ENCODE measurements around the gene DNAH14. TPM values are rescaled to one million over a fixed set of nuclear protein-coding genes. Genes with fewer than 3 reads are reported as not detected.
"Not testable (repeated sequence)": the region's sequence is repeated elsewhere in the genome, so short reads cannot be mapped to it uniquely, and the experiment has no call there.

Gene DNAH14
- total and polyA plus RNA-seq, 4 donors, result 2.7 to 19.8 (median 9.6) TPM

DNA sequence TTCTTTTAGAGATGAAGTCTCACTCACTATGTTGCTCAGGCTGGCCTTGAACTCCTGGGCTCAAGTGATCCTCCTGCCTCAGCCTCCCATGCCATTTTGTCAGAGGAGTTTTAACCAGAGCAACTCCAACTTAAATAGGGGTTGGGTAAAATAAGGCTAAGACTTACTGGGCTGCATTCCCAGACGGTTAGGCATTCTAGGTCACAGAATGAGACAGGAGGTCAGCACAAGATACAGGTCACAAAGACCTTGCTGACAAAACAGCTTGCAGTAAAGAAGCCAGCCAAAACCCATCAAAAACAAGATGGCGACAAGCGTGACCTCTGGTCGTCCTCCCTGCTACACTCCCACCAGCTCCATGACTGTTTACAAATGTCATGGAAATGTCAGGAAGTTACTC is 5.7 kb upstream of the DNAH14 start:
- TF ChIP-seq JUND (IDR thresholded peaks at IDR 0.05) (no peak), RAD21 (IDR thresholded peaks at IDR 0.05) (no peak), YY1 (IDR thresholded peaks at IDR 0.05) (no peak), FOXA1 (IDR thresholded peaks at IDR 0.05) (no peak)
- TF ChIP-seq, protein P1, sequence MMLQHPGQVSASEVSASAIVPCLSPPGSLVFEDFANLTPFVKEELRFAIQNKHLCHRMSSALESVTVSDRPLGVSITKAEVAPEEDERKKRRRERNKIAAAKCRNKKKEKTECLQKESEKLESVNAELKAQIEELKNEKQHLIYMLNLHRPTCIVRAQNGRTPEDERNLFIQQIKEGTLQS (IDR thresholded peaks at IDR 0.05), result no peak
- TF ChIP-seq, protein P2, sequence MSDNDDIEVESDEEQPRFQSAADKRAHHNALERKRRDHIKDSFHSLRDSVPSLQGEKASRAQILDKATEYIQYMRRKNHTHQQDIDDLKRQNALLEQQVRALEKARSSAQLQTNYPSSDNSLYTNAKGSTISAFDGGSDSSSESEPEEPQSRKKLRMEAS (IDR thresholded peaks at IDR 0.05), result no peak
- no peak overlapping the region for H3K27ac ChIP-seq (ENCODE audit: low read depth in 1 of 2, low read length in 2 of 2)
- no peaks in the 10 kb centered on the region for H3K27me3 ChIP-seq (ENCODE audit: control insufficient read depth in 4 of 4, insufficient read depth in 4 of 4, low read length in 3 of 4)
- 63% methylated on average over 4 of the region's 4 CpGs for WGBS
- no peaks in the 10 kb centered on the region for H3K36me3 ChIP-seq (ENCODE audit: control insufficient read depth in 4 of 4, insufficient read depth in 3 of 4, low read depth in 1 of 4, low read length in 3 of 4)
- H3K9me3 ChIP-seq (ENCODE audit: control insufficient read depth in 4 of 4, low read length in 3 of 4), result no peaks in the 10 kb centered on the region
- DNase-seq (ENCODE audit: low spot score), result no peak
- H3K4me3 ChIP-seq (ENCODE audit: low read depth in 1 of 3, low read length in 3 of 3), result no peak overlapping the region
- H3K9ac ChIP-seq (ENCODE audit: low read depth in 1 of 2, low read length in 2 of 2), result no peak overlapping the region
- H3K4me1 ChIP-seq (ENCODE audit: control insufficient read depth in 4 of 4, insufficient read depth in 4 of 4, low read length in 3 of 4), result peaks cover 0 to 15% (median 7%) of the 10 kb centered on the region in 4 donors

DNA sequence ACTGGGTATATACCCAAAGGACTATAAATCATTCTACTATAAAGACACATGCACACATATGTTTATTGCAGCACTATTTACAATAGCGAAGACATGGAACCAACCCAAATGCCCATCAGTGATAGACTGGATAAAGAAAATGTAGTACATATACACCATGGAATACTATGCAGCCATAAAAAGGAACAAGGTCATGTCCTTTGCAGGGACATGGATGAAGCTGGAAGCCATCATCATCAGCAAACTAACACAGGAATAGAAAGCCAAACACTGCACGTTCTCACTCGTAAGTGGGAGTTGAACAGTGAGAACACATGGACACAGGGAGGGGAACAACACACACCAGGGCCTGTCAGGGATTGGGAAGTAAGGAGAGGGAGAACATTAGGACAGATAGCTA is 1.8 kb upstream of the DNAH14 start:
- DNase-seq (ENCODE audit: low spot score); H3K9ac ChIP-seq (ENCODE audit: low read depth in 1 of 2, low read length in 2 of 2); H3K36me3 ChIP-seq (ENCODE audit: control insufficient read depth in 4 of 4, insufficient read depth in 3 of 4, low read depth in 1 of 4, low read length in 3 of 4); H3K4me3 ChIP-seq (ENCODE audit: low read depth in 1 of 3, low read length in 3 of 3); H3K9me3 ChIP-seq (ENCODE audit: control insufficient read depth in 4 of 4, low read length in 3 of 4); H3K27ac ChIP-seq (ENCODE audit: low read depth in 1 of 2, low read length in 2 of 2); H3K4me1 ChIP-seq (ENCODE audit: control insufficient read depth in 4 of 4, insufficient read depth in 4 of 4, low read length in 3 of 4); H3K27me3 ChIP-seq (ENCODE audit: control insufficient read depth in 4 of 4, insufficient read depth in 4 of 4, low read length in 3 of 4): not testable (repeated sequence)
- whole genome bisulfite sequencing, result 94% methylated on average over 3 of the region's 3 CpGs

DNA sequence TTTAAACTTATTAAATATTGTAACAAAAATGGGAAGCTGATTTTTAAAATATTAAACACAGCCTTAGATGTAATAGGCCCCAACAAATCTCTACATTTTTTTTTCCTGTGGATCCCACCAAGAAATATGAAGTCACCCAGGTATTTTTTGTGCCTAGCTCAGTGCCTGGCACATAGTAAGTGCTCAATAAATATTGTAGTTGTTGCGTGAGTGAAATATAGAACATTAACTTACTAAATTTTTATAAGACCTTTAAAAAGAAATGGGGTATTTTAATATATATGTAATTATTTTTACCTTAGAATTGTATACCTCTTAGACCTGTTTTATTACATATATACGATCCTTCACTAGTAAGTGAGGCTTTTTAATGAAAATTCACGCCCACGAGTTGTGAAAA is 569 bp upstream of the DNAH14 start:
- no peak for DNase-seq (ENCODE audit: low spot score)
- Histone ChIP-seq H3K27me3 (ENCODE audit: control insufficient read depth in 4 of 4, insufficient read depth in 4 of 4, low read length in 3 of 4) (no peaks in the 10 kb centered on the region), H3K27ac (ENCODE audit: low read depth in 1 of 2, low read length in 2 of 2) (peak overlapping the region in 1 of 2 donors; percentile 90), H3K4me3 (ENCODE audit: low read depth in 1 of 3, low read length in 3 of 3) (peak overlapping the region; percentile 77 to 83 (median 80)), H3K9me3 (ENCODE audit: control insufficient read depth in 4 of 4, low read length in 3 of 4) (peaks cover 0 to 11% (median 2%) of the 10 kb centered on the region in 4 donors), H3K36me3 (ENCODE audit: control insufficient read depth in 4 of 4, insufficient read depth in 3 of 4, low read depth in 1 of 4, low read length in 3 of 4) (no peaks in the 10 kb centered on the region), H3K9ac (ENCODE audit: low read depth in 1 of 2, low read length in 2 of 2) (peak overlapping the region; percentile 72 to 78), H3K4me1 (ENCODE audit: control insufficient read depth in 4 of 4, insufficient read depth in 4 of 4, low read length in 3 of 4) (peaks cover 0 to 7% (median 4%) of the 10 kb centered on the region in 4 donors)
- WGBS, result 69% methylated on average over 4 of the region's 4 CpGs
- TF ChIP-seq JUND (IDR thresholded peaks at IDR 0.05) (no peak), EGR1 (IDR thresholded peaks at IDR 0.05; ENCODE audit: low read depth in 2 of 2) (no peak)

DNA sequence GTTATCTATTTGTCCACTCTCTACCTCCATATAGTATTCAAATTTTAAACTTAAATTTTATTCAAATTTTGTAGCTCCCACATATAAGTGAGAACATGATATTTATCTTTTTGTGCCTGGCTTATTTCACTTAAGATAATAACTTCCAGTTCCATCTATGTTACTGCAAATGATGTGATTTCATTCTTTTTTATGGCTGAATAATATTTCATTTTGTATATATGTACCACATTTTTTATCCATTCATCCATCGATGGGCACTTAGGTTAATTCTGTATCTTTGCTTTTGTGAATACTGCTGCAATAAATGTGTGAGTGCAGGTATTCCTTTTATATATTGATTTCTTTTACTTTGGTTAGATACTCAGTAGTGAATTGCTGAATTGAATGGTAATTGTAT is 2.1 kb downstream of the DNAH14 start:
- no peak for DNase-seq (ENCODE audit: low spot score)
- no peak overlapping the region for H3K9ac ChIP-seq (ENCODE audit: low read depth in 1 of 2, low read length in 2 of 2)
- H3K9me3 ChIP-seq (ENCODE audit: control insufficient read depth in 4 of 4, low read length in 3 of 4), result peaks cover 1 to 21% (median 7%) of the 10 kb centered on the region in 4 donors
- no peaks in the 10 kb centered on the region for H3K27me3 ChIP-seq (ENCODE audit: control insufficient read depth in 4 of 4, insufficient read depth in 4 of 4, low read length in 3 of 4)
- peaks cover 0 to 7% (median 4%) of the 10 kb centered on the region in 4 donors for H3K4me1 ChIP-seq (ENCODE audit: control insufficient read depth in 4 of 4, insufficient read depth in 4 of 4, low read length in 3 of 4)
- WGBS, result 98% methylated on average over 1 of the region's 1 CpG
- H3K36me3 ChIP-seq (ENCODE audit: control insufficient read depth in 4 of 4, insufficient read depth in 3 of 4, low read depth in 1 of 4, low read length in 3 of 4), result no peaks in the 10 kb centered on the region
- no peak overlapping the region for H3K4me3 ChIP-seq (ENCODE audit: low read depth in 1 of 3, low read length in 3 of 3)
- H3K27ac ChIP-seq (ENCODE audit: low read depth in 1 of 2, low read length in 2 of 2), result no peak overlapping the region
- TF ChIP-seq, protein P2 (IDR thresholded peaks at IDR 0.05), result no peak
- TF ChIP-seq SP1 (IDR thresholded peaks at IDR 0.05) (no peak), EGR1 (IDR thresholded peaks at IDR 0.05; ENCODE audit: low read depth in 2 of 2) (no peak), NR2F2 (IDR thresholded peaks at IDR 0.05) (no peak), YY1 (IDR thresholded peaks at IDR 0.05) (no peak), GABPA (IDR thresholded peaks at IDR 0.05 in 1 of 2, conservative IDR thresholded peaks at IDR 0.05 in 1 of 2) (no peak), HNF4G (IDR thresholded peaks at IDR 0.05) (no peak), RXRA (IDR thresholded peaks at IDR 0.05) (no peak), FOXA2 (IDR thresholded peaks at IDR 0.05) (no peak), TAF1 (conservative IDR thresholded peaks at IDR 0.05) (no peak), HNF4A (conservative IDR thresholded peaks at IDR 0.05) (no peak), RAD21 (IDR thresholded peaks at IDR 0.05) (no peak), JUND (IDR thresholded peaks at IDR 0.05) (no peak)
- TF ChIP-seq, protein P3, sequence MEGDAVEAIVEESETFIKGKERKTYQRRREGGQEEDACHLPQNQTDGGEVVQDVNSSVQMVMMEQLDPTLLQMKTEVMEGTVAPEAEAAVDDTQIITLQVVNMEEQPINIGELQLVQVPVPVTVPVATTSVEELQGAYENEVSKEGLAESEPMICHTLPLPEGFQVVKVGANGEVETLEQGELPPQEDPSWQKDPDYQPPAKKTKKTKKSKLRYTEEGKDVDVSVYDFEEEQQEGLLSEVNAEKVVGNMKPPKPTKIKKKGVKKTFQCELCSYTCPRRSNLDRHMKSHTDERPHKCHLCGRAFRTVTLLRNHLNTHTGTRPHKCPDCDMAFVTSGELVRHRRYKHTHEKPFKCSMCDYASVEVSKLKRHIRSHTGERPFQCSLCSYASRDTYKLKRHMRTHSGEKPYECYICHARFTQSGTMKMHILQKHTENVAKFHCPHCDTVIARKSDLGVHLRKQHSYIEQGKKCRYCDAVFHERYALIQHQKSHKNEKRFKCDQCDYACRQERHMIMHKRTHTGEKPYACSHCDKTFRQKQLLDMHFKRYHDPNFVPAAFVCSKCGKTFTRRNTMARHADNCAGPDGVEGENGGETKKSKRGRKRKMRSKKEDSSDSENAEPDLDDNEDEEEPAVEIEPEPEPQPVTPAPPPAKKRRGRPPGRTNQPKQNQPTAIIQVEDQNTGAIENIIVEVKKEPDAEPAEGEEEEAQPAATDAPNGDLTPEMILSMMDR (IDR thresholded peaks at IDR 0.05; ENCODE audit: low read depth, low read length, missing input control), result no peak
- TF ChIP-seq, protein P4, sequence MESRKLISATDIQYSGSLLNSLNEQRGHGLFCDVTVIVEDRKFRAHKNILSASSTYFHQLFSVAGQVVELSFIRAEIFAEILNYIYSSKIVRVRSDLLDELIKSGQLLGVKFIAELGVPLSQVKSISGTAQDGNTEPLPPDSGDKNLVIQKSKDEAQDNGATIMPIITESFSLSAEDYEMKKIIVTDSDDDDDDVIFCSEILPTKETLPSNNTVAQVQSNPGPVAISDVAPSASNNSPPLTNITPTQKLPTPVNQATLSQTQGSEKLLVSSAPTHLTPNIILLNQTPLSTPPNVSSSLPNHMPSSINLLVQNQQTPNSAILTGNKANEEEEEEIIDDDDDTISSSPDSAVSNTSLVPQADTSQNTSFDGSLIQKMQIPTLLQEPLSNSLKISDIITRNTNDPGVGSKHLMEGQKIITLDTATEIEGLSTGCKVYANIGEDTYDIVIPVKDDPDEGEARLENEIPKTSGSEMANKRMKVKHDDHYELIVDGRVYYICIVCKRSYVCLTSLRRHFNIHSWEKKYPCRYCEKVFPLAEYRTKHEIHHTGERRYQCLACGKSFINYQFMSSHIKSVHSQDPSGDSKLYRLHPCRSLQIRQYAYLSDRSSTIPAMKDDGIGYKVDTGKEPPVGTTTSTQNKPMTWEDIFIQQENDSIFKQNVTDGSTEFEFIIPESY (IDR thresholded peaks at IDR 0.05), result no peak
